ENCODE results near the gene SLC25A38.

DNA sequence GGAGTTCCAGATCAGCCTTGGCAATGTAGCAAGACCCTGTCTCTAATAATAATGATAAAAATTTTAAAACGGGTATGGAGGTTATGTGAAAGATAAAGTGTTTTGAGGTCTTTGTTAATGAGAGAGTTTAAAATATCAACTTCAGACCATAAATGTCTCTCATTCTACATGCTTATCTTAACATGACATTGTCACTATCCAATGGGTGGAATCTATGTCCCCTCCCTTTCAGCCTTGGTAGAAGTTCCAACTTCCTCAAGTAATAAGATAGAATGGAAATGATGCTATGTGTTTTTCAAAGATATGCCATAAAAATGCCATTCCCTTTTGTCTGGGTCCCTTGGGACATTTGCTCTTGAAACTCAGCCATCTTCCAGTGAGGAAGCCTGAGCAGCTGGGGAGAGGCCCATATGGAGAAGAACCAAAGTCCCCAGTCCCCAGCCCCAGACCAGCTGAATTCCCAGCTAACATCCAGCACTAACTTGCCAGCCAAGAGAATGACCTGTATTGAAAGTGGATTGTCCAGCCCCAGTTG is 40.3 kb downstream of the SLC25A38 start:
- TF ChIP-seq, protein P1, sequence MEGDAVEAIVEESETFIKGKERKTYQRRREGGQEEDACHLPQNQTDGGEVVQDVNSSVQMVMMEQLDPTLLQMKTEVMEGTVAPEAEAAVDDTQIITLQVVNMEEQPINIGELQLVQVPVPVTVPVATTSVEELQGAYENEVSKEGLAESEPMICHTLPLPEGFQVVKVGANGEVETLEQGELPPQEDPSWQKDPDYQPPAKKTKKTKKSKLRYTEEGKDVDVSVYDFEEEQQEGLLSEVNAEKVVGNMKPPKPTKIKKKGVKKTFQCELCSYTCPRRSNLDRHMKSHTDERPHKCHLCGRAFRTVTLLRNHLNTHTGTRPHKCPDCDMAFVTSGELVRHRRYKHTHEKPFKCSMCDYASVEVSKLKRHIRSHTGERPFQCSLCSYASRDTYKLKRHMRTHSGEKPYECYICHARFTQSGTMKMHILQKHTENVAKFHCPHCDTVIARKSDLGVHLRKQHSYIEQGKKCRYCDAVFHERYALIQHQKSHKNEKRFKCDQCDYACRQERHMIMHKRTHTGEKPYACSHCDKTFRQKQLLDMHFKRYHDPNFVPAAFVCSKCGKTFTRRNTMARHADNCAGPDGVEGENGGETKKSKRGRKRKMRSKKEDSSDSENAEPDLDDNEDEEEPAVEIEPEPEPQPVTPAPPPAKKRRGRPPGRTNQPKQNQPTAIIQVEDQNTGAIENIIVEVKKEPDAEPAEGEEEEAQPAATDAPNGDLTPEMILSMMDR (IDR thresholded peaks at IDR 0.05; ENCODE audit: low read depth, low read length, poor library complexity, severe bottlenecking): no peak
- TF ChIP-seq EZH2phosphoT487 (IDR thresholded peaks at IDR 0.05; ENCODE audit: borderline replicate concordance, low read length): no peak
